GM04504 (cell line): ENCODE measurements around the gene CDH6.

ENCODE experiments used
- DNase-seq: peaks from one replicate; pipeline ENCODE4 v3.0.0-alpha.2; 2012; ENCODE audit warnings: low read depth

The CDH6 gene

DNA sequence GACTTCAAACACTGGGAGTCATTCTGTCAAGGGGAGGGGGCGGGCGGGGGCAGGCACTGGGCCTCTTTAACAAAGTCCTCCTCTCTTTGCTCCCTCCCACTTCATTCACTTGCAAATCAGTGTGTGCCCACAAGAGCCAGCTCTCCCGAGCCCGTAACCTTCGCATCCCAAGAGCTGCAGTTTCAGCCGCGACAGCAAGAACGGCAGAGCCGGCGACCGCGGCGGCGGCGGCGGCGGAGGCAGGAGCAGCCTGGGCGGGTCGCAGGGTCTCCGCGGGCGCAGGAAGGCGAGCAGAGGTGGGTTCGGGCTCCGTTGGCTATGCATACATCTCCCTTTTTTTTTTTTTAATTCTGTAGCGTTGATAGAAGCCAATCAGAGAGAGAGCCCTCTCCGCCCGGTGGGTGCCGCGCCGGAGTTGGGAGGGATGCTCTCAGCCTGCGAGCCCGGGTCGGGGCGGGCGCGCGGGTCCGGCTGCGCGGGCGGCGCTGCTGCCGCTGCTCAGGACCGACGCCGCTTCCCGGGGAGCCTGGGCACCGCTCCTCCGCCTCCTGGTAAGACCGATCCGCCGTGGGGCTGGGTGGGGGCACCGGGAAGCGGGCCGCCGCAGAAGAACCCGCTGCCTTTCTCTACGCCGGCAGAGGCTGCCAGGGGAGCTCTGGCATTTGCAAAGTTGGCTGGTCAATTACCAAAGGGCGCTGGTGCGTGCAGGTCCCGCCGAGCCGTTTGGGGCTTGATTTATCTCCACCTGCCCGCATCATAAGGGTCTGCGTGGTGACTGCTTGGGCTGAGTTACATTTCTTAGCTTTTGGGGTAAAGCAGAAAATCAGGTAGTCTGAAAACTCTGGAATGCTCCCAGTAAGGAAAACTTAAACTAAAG is at the start of gene CDH6:
CDH6 (plus strand) TSS at position 96 of the 877 bp plus-strand sequence. CDS start 73,788 bp downstream, outside the sequence.
- no peak for DNase-seq

DNA sequence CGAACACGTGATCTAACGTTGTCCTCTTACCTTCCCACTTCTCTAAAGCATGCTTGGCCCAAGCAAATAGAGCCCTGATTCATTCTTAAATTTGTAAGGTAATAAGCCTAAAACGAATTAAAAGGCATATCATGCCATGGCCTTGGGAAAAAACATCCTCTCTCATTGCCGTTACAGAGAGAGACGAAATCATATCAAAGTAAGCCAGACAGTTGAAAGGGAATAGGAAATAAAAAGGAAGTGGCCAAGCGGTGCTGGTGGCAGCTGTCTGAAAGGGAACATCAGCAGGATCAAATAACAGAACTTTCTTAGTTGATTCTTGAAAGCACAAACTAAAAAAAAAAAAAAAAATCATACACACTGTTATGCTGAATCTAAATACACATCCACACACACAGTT is 49.1 kb upstream of the CDH6 start:
- DNase-seq: no peak

DNA sequence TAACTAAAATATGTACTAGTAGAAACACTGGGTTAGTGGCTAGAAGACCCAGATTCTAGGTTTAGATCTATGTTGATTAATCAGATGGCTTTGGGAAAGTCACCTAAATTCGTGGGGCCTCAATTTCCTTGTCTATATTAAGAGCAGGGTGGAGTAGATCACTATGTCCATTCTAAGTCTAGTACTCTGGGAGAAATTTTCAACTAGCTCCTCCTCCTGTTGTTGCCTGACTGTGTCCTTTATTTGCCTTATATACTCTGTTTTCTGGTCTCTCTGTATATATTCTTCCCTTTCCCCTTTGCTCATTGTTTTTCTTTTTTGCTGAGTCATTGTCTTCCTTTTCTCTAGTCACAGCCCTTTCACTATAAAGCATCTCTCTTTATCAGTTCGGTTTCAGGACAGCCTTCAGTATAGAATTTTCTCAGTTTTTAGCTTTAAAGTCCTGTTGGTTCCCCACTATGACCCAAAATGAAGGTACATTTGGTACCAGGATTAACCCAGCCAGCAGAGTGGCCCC is 44.5 kb upstream of the CDH6 start:
- DNase-seq: no peak

DNA sequence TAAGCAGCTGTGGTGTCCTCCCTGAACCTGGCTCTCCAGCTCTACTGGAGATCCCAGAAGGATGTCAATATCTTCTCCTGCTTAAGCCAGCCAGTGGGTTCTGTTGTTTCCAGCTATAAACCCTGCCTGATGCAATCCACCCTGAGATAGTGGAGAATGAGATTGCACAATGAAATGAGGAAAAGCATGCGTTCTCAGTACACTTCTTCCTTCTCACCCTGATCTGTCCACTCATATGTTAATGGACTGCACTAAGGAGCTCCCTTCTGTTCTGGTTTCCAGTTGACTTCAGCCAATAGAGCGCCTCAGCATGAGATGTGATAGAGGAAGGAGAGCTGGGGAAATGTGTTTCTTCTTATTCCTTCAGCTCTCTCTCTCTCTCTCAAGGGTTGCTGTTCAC is 40.0 kb upstream of the CDH6 start:
- DNase-seq: no peak

DNA sequence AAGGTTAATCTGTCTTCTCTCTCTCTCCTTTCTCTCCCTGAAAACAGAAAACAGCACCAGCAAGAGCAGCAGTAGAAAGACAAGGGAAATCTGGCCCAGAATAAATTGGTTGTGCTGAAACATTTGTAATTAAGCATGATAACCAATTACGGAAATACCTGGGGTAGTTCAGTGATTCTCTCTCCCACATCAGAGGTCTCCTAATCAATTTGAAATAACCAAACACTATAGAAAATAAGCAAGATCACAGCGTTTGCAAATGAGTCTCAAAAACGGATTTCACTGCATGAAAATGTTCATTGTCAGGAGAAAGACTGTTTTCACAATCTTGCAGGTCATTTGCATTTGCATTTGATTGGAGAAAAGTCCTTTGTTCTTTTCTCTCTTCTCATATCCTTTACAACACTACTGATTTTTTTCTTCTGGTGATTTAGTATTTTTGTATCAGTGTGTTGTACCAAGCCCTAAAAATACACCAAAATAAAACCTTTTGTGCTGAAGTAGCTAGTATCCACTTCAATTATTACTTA is 36.8 kb upstream of the CDH6 start:
- DNase-seq: no peak

DNA sequence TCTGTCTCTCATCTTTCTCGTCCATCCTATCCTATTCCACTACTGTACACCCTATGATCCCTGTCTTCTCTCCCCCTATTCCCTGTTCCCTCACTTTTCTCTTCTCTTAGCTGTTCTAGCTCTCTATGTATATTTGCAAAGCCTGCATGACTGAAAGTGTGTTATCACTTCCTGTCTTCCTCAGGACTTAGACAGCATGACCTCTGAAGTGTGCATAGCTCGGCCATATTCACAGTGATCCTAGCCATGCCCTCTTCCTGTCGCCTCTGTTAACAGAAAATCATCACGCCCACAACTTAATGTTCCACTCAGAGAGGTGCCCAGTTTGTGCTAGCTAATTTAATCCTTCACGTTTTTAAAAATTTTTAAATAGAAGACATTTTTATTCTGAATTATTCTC is 35.8 kb upstream of the CDH6 start:
- no peak for DNase-seq

DNA sequence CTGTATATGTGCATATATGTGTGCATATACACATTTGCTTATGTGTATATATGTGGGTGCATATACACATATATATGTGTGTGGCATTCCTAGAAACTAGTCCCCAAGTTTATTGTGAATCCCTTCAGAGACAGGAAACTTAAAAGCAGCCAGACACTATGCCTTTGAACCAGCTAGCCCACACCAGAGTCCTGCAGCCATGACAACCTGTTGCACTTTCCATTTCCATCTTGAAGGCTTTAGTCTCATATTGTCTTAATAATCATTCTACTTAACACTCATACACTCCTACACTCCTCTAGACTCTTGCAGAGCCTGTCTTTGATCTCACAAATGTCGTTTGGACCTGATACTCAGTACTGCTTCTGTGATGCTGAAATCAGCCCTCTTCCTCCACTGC is 34.8 kb upstream of the CDH6 start:
- DNase-seq: no peak

DNA sequence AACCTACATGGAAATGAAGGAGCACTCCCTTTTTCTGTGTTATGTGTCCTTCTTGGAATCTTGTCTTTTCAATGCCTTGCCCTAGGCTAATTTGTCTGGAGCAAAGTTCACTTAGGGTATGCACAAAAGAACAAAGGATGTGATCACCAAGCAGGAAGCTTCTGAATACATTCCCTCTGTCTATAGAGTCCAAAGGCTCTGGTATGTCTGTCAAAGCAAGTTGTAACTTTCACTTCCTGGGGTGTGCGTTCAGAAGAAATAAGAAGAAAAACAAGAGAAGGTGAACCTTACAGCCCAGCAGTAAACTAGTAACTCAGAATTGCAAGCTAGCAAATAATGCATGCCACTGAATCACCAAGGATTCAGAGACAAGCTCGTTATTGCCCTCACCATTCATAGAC is 31.7 kb upstream of the CDH6 start:
- no peak for DNase-seq

DNA sequence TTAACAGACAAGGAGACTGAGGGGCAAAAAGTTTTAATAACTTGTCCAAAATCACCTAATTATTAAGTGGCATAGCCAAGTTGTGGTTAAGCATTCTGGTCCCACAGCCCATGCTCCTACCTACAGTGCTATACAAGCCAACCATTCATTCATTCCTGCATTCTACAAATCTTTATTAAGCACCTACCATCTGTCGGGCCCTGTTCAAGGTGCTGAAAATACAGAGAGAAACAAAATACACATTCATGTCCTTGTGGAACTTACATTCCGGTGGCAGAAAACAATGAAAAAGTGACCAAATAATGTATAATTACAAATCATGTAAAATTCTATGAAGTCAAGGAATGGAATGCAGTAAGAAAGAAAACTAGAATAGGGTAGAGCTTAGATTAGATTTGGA is 27.8 kb upstream of the CDH6 start:
- DNase-seq: no peak

DNA sequence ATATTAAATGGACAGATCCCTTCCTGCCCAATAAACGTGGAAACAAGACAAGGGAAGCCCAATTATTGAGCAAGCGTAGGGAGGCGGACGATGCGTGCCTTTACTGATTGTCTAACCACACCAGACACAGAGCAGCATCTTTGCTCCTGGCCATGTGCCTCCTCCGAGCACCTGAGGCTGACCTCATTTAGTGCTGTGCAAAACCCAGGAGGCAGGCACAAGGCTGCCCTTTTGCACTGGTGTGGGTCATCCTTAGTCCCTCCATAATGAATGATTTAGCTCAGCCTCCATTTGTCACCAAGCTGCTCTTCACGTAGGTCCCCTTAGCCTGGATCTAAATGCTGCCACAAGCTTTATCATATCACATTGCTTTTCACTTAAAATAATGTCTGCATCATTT is 24.1 kb upstream of the CDH6 start:
- DNase-seq: no peak

DNA sequence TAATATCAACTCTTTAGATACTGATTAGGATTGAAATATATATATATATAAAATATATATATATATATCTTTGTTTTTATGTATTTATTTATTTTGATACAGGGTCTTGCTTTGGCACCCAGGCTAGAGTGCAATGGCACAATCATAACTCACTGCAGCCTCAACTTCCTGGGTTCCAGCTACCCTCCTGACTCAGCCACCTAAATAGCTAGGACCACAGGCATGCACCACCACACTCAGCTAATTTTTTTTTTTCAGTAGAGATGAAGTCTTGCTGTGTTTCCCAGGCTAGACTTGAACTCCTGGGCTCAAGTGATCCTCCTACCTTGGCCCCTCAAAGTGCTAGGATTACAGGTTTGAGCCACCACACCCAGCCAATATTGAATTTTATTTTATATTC is 20.6 kb upstream of the CDH6 start:
- DNase-seq: no peak

DNA sequence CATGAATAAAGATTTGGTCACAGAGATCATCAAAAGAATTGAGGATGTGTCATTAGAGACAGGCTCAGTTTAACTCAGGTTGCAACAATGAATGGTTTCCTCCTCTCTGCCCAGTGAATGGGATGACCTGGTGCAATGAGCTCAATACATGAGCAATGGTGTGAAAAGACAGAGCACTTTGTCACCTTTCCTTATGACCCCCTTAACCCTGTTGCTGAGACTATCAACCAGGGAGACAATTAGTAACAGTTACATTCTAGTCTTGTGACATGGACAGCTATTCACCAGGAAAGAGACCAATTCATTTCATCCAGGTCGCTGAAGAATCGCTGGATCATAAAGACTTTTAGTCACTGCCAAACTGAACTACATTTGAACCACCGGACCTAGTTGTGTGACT is 19.9 kb upstream of the CDH6 start:
- no peak for DNase-seq

DNA sequence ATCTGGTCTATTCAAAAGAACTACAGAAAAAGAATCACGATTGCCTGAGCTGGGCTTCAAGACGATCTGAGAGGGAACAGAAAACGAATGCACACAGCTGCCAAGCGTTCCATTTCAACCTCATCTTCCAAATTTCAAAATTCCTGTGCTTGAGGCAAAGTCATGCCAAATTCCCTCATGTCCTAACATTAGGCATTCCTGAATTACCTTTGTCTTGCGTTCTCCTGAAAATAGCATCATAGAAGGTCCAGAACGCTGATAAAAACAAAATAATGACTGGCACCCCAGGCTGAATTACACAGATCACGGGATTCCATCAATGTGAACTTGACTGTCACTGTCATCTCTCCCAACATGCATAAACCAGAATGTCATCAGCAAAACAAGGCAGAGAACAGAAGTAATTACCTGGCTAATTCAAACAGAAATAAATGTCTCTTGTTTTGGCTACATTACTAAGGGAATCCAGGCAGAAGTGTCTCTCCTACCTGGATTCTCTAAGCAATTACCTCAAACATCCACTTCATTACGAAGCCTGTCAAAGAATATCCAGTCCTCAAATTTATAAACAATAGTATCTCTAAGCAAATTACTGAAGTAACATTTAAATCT is 12.0 kb upstream of the CDH6 start:
- no peak for DNase-seq

DNA sequence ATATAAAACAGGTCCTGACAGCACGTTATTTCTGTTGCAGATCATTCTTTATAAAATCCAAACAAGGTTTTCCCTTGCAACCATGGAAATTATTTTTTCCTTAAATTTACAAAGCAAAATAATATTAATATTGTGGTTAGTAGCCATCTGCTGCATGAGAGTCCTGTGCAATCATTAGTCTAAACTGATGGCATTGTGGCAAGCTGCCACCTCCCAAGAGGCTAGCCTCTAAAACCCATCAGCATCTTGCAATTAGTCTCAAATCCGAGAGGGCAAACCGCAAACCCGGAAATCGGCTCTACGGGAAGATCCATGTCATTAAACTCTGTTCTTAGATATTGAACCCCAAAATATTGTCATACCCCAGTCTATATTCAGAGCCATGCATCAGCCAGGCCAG is 11.3 kb upstream of the CDH6 start:
- DNase-seq: no peak

DNA sequence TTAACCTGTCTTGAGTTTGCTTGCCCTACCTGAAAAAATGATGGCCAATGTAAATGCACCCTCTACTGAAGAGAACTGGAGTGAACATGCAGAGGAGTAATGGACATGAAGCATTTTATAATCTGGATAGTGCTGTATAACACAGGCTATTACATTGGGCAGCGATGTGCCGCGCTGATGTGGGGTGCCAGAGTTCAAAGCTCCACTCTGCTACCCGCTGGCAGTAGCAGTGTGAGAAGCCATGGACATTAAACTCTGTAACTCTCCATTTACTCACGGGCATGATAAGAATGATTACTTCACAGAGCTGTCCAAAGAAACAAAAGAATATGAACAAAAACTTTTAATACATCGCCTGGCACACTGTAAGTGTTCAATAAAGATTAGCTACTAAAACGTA is 7.5 kb upstream of the CDH6 start:
- DNase-seq: no peak

DNA sequence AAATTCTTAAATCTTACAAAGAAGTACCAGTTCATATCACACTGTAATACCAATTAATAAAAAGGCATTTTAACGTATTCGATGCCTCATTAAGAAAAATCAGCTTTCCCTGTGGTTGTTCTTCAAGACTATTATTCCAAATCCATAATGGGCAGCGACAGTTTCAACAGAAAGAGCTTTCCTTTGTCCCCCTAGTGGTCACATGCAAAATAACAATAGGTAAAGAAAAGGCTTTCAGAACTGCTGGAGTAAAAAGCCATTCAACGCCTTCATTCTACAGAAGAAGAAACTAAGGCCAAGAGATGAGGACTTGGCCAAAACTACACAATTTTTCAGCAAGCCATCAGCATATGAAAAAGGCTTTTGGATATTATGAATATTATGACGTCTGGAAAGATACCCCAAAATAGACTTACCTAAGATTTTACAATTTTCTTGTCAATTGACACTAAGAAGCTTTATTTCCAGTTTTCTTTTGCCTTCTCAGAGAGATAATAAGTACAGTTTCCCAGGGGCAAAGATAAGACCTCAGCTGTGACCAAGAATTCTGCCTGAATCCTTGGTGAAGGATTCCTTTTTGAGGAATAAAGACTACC is 6.7 kb upstream of the CDH6 start:
- DNase-seq: no peak

DNA sequence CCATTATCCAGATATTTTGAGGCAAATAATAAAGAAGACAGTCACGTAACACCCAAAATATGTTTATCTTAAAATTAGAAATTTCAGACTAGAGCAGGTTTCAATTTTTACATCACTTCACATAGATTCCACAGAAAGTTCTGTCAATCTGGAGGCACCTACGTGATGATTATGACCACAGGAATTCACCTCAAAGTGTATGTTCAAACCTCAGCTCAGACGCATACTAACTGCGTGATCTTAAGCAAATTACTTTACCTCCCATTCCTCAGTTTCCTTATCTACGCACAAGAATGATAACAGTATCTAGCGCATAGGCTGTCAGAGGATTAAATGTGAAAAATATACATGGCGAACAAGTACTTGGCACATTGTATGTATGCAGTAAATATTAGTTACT is 5.9 kb upstream of the CDH6 start:
- DNase-seq: no peak

DNA sequence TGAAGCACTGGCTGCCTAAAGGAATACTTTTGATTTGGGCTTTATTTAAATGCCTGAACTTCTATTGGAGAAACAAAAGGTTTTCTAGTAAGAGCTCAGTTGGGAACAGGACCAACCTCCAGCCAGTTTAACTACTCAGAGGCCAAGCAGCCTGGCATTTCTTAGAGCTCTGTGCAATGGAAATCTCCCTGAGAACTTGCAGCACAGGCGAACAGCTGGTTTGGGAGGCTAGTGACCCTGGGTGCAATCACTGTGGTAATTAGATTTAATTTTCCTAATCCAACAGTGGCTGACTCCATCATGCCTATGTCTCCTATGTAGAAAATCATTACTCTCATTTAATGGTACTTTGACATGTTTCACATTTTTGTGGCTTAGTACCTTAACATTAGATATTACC is 1.0 kb upstream of the CDH6 start:
- DNase-seq: no peak

DNA sequence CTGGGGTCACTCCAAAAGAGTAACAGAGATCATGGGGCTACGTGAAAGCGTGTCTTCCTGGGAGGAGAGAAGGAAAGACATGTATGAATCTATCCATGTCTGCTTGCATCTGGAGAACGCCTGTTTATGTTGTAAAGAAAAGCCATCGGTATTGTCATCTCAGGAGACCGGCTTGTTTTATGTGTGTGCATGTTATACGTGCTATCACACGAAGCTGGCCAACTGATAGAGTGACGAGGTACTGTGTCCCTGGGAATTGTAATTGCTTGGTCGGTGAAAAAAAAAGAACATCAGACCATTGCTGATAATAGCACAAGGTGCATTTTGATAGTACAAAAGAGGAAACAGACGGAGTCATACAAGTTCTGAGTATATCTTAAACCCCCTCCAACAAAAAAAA is 370 bp upstream of the CDH6 start:
- no peak for DNase-seq

DNA sequence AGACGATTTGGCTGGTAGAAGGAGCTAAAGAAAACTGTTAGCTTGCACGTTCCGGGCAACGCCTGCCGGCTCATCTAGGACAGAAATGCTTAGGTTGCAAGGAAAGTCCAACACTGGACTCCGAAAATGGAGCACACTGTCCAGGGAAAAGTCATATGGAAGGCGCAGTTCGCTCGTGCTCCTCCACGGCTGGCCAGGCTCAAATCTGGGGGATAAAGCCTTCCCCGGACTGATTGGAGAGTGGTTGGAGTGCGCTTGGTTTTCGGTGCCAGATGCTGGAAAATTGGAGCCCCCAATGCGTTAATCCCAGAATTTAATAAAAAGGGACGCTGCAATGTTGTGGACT is 955 bp downstream of the CDH6 start:
- DNase-seq: no peak

DNA sequence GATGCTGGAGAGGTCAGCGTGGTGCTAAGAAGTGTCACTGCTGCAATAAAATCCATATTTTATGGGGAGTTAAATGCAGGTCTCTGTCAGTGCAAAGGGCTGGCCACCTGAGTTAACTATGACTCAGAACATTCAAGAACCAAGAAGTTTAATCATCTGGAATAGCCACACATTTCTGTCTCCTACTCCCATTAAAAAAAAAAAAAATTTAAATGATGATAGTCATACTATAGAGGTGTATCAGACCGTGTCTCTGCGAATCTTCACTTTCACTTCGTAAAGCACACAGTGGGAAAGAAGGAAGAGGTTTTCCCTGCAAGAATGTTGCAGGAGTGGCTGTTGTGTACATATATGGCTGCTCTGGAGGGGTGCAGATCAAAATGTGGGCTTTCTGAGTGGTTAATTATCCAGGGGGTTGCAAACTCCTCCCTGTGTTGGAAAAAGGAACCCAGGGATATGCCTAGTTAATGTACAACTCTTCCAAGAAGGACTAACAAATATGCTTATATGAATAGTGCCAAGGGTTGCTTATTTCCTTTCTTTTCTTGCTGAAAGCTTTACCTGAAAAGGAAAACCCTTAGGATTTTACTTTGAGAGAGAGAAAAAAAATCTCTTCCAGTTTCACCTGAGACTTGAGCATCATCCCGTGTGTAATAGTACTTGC is 1.5 kb downstream of the CDH6 start:
- DNase-seq: no peak

DNA sequence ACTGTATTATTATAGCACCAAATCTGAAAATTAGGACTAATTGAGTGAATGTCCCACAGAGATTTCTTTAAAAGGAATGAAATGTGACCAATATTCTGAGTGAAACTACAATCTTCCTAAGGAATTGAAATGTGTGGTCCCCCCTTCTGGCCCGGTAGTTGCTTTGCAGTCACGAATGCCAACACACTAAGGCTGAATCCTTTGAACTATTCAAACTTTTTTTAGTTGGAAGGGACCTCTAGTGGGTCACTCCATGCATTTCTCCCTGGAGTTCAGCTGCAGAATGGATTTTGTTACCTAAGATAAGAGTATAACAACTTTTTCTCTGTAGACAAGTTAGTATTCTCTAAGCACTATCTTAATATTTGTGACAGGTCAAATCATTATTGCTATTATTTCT is 2.8 kb downstream of the CDH6 start:
- no peak for DNase-seq

DNA sequence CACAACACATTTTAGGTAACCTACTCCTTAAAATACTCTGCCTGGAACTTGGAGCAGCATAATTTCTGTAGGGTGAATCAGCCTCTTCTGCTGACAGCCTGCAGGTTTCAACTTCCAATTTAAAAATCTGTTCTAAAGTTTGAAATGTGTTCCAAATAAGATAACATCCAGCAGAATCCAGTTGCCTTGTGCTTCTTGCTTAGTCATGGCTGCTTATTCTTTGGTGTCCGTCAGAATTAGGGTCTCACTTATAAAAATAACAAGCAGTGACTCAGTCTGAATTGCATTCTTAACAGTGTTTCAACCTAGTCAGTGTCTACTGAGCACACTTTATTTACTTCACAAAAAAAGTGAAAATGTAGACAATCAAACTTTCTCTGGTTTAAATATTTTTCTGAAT is 3.7 kb downstream of the CDH6 start:
- DNase-seq: no peak
